Lung (tissue), 12 donors: ENCODE results near the gene BCAP31. TPM values are rescaled to one million over a fixed set of nuclear protein-coding genes. Genes with fewer than 3 reads are reported as not detected.
"Not testable (repeated sequence)": the region's sequence is repeated elsewhere in the genome, so short reads cannot be mapped to it uniquely, and the experiment has no call there.

Source experiments
- ATAC-seq: fragments of 200-7000 bp; cut with Tn5 transposase; one replicate; pipeline ENCODE4 v1.9.1; 2020; ENCODE audit warnings: moderate number of reproducible peaks; ENCODE audit not compliant: insufficient read depth, low FRiP score
- DNase-seq, 3 donors: peaks; one replicate each; pipeline ENCODE4 v3.0.0-alpha.2; 2013 to 2017
- H3K27ac ChIP-seq, 2 donors: one replicate each; pipeline ENCODE4 v1.5.1; 2013; ENCODE audit warnings: mild to moderate bottlenecking in 2 of 2, moderate library complexity in 2 of 2, control low read depth in 1 of 2, inconsistent platforms in 1 of 2, low read depth in 1 of 2, low read length in 1 of 2
- H3K27me3 ChIP-seq, 3 donors: one replicate each; pipeline ENCODE4 v1.5.1; 2013; ENCODE audit warnings: low read length in 2 of 3; ENCODE audit not compliant: control insufficient read depth in 3 of 3, insufficient read depth in 3 of 3
- H3K36me3 ChIP-seq, 4 donors: one replicate each; pipeline ENCODE4 v1.5.1; 2013; ENCODE audit warnings: low read length in 4 of 4, mild to moderate bottlenecking in 1 of 4, moderate library complexity in 1 of 4; ENCODE audit not compliant: control insufficient read depth in 4 of 4, insufficient read depth in 4 of 4
- H3K4me1 ChIP-seq, 5 donors: one replicate each; pipeline ENCODE4 v1.5.1; 2013; ENCODE audit warnings: low read length in 5 of 5, mild to moderate bottlenecking in 2 of 5, moderate library complexity in 1 of 5; ENCODE audit not compliant: control insufficient read depth in 5 of 5, insufficient read depth in 5 of 5
- H3K4me3 ChIP-seq: one replicate; pipeline ENCODE4 v1.5.1; 2013; ENCODE audit warnings: mild to moderate bottlenecking, control low read depth, moderate library complexity
- H3K9ac ChIP-seq, 2 donors: one replicate each; pipeline ENCODE4 v1.5.1; 2013; ENCODE audit warnings: low read length in 2 of 2, control low read depth in 1 of 2; ENCODE audit not compliant: insufficient read depth in 1 of 2
- H3K9me3 ChIP-seq, 4 donors: one replicate each; pipeline ENCODE4 v1.5.1; 2013; ENCODE audit warnings: low read length in 3 of 4, mild to moderate bottlenecking in 1 of 4, moderate library complexity in 1 of 4; ENCODE audit not compliant: control insufficient read depth in 4 of 4, insufficient read depth in 3 of 4
- WGBS, 2 donors: extraction: QIAGEN DNeasy Blood & Tissue Kit; methylation state at CpG; one replicate each; pipeline ENCODE4 v1.1.7; 2013; 5-methylcytosine and 5-hydroxymethylcytosine counted together
- polyA plus RNA-seq, 2 donors: library from polyadenylated mRNA; stranded (reverse); fragments of 200-250 nt; gene quantifications; one replicate each; pipeline ENCODE4 v1.2.1, GENCODE V29; 2013
- total RNA-seq, 2 donors: library from RNA; depleted of rRNA in 1 of 2; stranded (reverse); fragments of >200 nt in 1 of 2; gene quantifications; one replicate each; pipeline ENCODE4 v1.2.1, GENCODE V29; 2014 to 2021
- TF ChIP-seq, protein P1 (sequence below): IDR thresholded peaks from 2 replicates; pipeline ENCODE4 v1.5.1; 2012; ENCODE audit warnings: mild to moderate bottlenecking; ENCODE audit errors: control extremely low read depth, extremely low read depth
- donor health status: control.
- donor health status: control.
- donor health status: Bipolar disorder and iron deficiency.
- donor health status: healthy.
- donor health status: DM: yes; HTN: yes; CAD: no.

Gene BCAP31
- total and polyA plus RNA-seq, 4 donors, result 76.8 to 283 (median 206) TPM

GRCh38 chrX:153694687-153695270 is 29.4 kb downstream of the BCAP31 start:
- TF ChIP-seq, protein P1, sequence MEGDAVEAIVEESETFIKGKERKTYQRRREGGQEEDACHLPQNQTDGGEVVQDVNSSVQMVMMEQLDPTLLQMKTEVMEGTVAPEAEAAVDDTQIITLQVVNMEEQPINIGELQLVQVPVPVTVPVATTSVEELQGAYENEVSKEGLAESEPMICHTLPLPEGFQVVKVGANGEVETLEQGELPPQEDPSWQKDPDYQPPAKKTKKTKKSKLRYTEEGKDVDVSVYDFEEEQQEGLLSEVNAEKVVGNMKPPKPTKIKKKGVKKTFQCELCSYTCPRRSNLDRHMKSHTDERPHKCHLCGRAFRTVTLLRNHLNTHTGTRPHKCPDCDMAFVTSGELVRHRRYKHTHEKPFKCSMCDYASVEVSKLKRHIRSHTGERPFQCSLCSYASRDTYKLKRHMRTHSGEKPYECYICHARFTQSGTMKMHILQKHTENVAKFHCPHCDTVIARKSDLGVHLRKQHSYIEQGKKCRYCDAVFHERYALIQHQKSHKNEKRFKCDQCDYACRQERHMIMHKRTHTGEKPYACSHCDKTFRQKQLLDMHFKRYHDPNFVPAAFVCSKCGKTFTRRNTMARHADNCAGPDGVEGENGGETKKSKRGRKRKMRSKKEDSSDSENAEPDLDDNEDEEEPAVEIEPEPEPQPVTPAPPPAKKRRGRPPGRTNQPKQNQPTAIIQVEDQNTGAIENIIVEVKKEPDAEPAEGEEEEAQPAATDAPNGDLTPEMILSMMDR, result no peak
- Histone ChIP-seq H3K36me3 (peaks cover 0 to 4% (median 0%) of the 10 kb centered on the region in 4 donors), H3K4me1 (no peaks in the 10 kb centered on the region), H3K9ac (no peak overlapping the region), H3K27me3 (no peaks in the 10 kb centered on the region), H3K9me3 (no peaks in the 10 kb centered on the region), H3K27ac (no peak overlapping the region), H3K4me3 (no peak overlapping the region)
- WGBS, 2 donors, result 86 to 96% methylated on average over 14 to 23 of the region's 23 CpGs
- DNase-seq (no peak), ATAC-seq (no peak)

DNA sequence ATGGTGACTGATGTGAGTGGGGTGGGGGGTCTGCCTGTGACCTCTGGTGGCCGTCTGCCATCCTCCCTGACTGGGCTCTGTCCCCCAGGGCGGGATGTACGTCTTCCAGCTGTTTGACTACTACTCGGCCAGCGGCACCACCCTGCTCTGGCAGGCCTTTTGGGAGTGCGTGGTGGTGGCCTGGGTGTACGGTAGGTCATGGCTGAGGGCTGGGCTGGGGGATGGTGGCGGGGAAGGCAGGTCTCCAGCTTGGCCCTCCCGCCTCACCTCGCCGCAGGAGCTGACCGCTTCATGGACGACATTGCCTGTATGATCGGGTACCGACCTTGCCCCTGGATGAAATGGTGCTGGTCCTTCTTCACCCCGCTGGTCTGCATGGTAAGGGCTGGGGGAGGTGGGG is 29.9 kb downstream of the BCAP31 start:
- not testable (repeated sequence) for H3K4me3 ChIP-seq, H3K9me3 ChIP-seq, H3K27me3 ChIP-seq, ATAC-seq, H3K36me3 ChIP-seq, H3K9ac ChIP-seq, H3K4me1 ChIP-seq, DNase-seq
- H3K27ac ChIP-seq, result peak overlapping the region in 1 of 2 donors; percentile 9
- WGBS, 2 donors, result 89 to 92% methylated on average over 15 to 16 of the region's 16 CpGs

- ATAC-seq, result peak; percentile 8
- no peaks in the 10 kb centered on the region for H3K4me1 ChIP-seq
- no peak overlapping the region for H3K4me3 ChIP-seq
- no peaks in the 10 kb centered on the region for H3K9me3 ChIP-seq
- WGBS, 2 donors, result 76 to 86% methylated on average over 15 to 31 of the region's 31 CpGs
- H3K36me3 ChIP-seq, result peaks cover 0 to 2% (median 0%) of the 10 kb centered on the region in 4 donors
- no peak overlapping the region for H3K9ac ChIP-seq
- DNase-seq, result no peak
- H3K27ac ChIP-seq, result peak overlapping the region in 1 of 2 donors; percentile 9
- H3K27me3 ChIP-seq, result no peaks in the 10 kb centered on the region
- TF ChIP-seq, protein P1, result no peak
Observed at GRCh38 chrX:153693216-153694086, 30.7 kb downstream of the BCAP31 start.

GRCh38 chrX:153692611-153693156 is 31.5 kb downstream of the BCAP31 start:
- Histone ChIP-seq H3K4me1 (no peaks in the 10 kb centered on the region), H3K27me3 (no peaks in the 10 kb centered on the region), H3K4me3 (no peak overlapping the region), H3K9me3 (no peaks in the 10 kb centered on the region), H3K36me3 (peaks cover 0 to 2% (median 0%) of the 10 kb centered on the region in 4 donors), H3K9ac (no peak overlapping the region), H3K27ac (no peak overlapping the region)
- 67 to 72% methylated on average over 21 to 24 of the region's 24 CpGs for WGBS, 2 donors
- TF ChIP-seq, protein P1, result no peak
- DNase-seq (no peak), ATAC-seq (no peak)
